ENCODE measurements around the gene ASTL.

DNA sequence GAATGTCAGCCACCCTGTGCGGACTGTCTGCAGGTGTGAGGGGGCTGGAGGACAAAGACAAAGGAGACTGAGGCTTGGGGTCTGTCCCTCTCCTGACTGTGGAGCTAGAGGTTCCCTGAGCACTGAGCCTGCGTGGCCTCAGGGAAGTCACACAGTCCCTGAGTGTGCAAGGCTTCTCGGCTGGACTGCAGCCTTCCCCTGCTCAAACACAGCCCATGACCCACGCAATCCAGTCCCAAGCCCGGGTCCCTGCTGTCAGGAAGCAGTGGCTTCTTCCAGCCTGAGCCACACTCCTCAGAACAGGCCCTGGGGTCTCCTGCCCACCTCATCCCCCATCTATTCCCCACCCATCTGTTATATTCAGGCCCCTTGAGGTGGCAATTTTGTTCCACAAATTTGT lies 2.7 kb downstream of the ASTL start:
- TF ChIP-seq, protein P1, sequence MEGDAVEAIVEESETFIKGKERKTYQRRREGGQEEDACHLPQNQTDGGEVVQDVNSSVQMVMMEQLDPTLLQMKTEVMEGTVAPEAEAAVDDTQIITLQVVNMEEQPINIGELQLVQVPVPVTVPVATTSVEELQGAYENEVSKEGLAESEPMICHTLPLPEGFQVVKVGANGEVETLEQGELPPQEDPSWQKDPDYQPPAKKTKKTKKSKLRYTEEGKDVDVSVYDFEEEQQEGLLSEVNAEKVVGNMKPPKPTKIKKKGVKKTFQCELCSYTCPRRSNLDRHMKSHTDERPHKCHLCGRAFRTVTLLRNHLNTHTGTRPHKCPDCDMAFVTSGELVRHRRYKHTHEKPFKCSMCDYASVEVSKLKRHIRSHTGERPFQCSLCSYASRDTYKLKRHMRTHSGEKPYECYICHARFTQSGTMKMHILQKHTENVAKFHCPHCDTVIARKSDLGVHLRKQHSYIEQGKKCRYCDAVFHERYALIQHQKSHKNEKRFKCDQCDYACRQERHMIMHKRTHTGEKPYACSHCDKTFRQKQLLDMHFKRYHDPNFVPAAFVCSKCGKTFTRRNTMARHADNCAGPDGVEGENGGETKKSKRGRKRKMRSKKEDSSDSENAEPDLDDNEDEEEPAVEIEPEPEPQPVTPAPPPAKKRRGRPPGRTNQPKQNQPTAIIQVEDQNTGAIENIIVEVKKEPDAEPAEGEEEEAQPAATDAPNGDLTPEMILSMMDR (IDR thresholded peaks at IDR 0.05; ENCODE audit: poor library complexity), result no peak
- no peak for TF ChIP-seq EZH2 (IDR thresholded peaks at IDR 0.05; ENCODE audit: borderline replicate concordance)
- no peak for TF ChIP-seq EZH2phosphoT487 (IDR thresholded peaks at IDR 0.05; ENCODE audit: low read depth, severe bottlenecking, unreplicated experiment)
